NT2/D1 (cell line): Measurements from ENCODE around the gene RICTOR.

ENCODE experiments used
- SUZ12 ChIP-seq: IDR thresholded peaks from 2 replicates; pipeline ENCODE4 v1.6.1; 2011; ENCODE audit not compliant: insufficient read length, insufficient read depth; ENCODE audit errors: extremely low read depth
- YY1 ChIP-seq: IDR thresholded peaks from 2 replicates; pipeline ENCODE4 v1.6.1; 2011; ENCODE audit not compliant: insufficient read length, insufficient read depth
- ZNF274 ChIP-seq: IDR thresholded peaks from 2 replicates; pipeline ENCODE4 v1.6.1; 2011; ENCODE audit warnings: mild to moderate bottlenecking, low read depth, low read length

- no peak for TF ChIP-seq ZNF274
- TF ChIP-seq YY1, result no peak
- TF ChIP-seq SUZ12, result no peak
These were observed 112.5 kb downstream of the RICTOR start for GRCh38 chr5:38961691-38962090.
